Activated CD8-positive, alpha-beta T cell treated with anti-CD3 and anti-CD28 coated beads for 36 hours (primary cell): ENCODE data around the gene ZNF780A. TPM values are rescaled to one million over a fixed set of nuclear protein-coding genes. Genes with fewer than 3 reads are reported as not detected.
"Not testable (repeated sequence)": the region's sequence is repeated elsewhere in the genome, so short reads cannot be mapped to it uniquely, and the experiment has no call there.

ENCODE experiments used
- ATAC-seq: fragments of 200-7000 bp; cut with Tn5 transposase; one replicate; pipeline ENCODE4 v1.10.0; 2021; ENCODE audit warnings: mild to moderate bottlenecking, moderate library complexity
- CTCF ChIA-PET: fragments of 350-600 bp; sonication (Branson Sonifier 250); formaldehyde crosslinking; loops from one replicate; lab custom pipeline; 2021; ENCODE audit warnings: antibody characterized with exemption; lab: Charles Lee
- POLR2A ChIA-PET: fragments of 350-600 bp; sonication (Branson Sonifier 250); formaldehyde crosslinking; loops from one replicate; lab custom pipeline; 2021; ENCODE audit warnings: antibody characterized with exemption; lab: Charles Lee
- DNase-seq: peaks from one replicate; pipeline ENCODE4 v3.0.0-alpha.2; 2020
- H3K27ac Mint-ChIP-seq: one replicate; pipeline ENCODE4 v1.8.0; 2021; ENCODE audit warnings: mild to moderate bottlenecking, mixed read lengths
- H3K27me3 Mint-ChIP-seq: one replicate; pipeline ENCODE4 v1.8.0; 2021; ENCODE audit warnings: mixed read lengths
- H3K36me3 Mint-ChIP-seq: one replicate; pipeline ENCODE4 v1.8.0; 2021; ENCODE audit warnings: low read depth, mixed read lengths
- H3K4me1 Mint-ChIP-seq: one replicate; pipeline ENCODE4 v1.8.0; 2021; ENCODE audit warnings: low read depth, mixed read lengths
- H3K4me3 Mint-ChIP-seq: one replicate; pipeline ENCODE4 v1.8.0; 2021; ENCODE audit warnings: mild to moderate bottlenecking, moderate library complexity, mixed read lengths
- H3K9me3 Mint-ChIP-seq: one replicate; pipeline ENCODE4 v1.8.0; 2021; ENCODE audit warnings: mixed read lengths
- CTCF ChIP-seq: fragments of 200-600 bp; IDR thresholded peaks from one replicate; pipeline ENCODE4 v1.8.0; 2022; ENCODE audit warnings: antibody characterized with exemption, mild to moderate bottlenecking
- intact Hi-C: fragments of 100-400 bp; cut with micrococcal nuclease; formaldehyde crosslinking; loops from one replicate; pipeline ENCODE4 v1.10.0; 2022
- total RNA-seq, 2 experiments: library from RNA; stranded (reverse); gene quantifications; one replicate each; pipeline ENCODE4 v1.2.3, GENCODE V29; 2021

The ZNF780A gene
- total RNA-seq, 2 experiments from 2014 or later: 12.9 to 13.3 TPM

GRCh38 chr19:40055049-40055448, 35.7 kb downstream of the ZNF780A start:
- no peak for ATAC-seq
- Mint-ChIP-seq H3K4me3 (peak overlapping the region; percentile 98), H3K27ac (peak overlapping the region; percentile 11), H3K27me3 (no peaks in the 10 kb centered on the region), H3K4me1 (peaks cover 32% of the 10 kb centered on the region), H3K9me3 (peaks cover 17% of the 10 kb centered on the region), H3K36me3 (peaks cover 31% of the 10 kb centered on the region)
- CTCF ChIA-PET: interaction anchor here (0.9 kb wide), 1 partner anchor 85 kb away, joined by 3 read pairs; no protein-coding TSS in a partner anchor
- no peak for TF ChIP-seq CTCF
- intact Hi-C loops: no loop called here
- POLR2A ChIA-PET: interaction anchor here (0.9 to 1.7 kb wide), 5 partner anchors 16 to 58 kb away, joined by 3 to 6 read pairs (median 4); partner anchors contain the start of genes ZNF546 and ZNF780A
- DNase-seq: no peak

- Mint-ChIP-seq H3K27me3 (no peaks in the 10 kb centered on the region), H3K4me1 (peaks cover 32% of the 10 kb centered on the region), H3K27ac (no peak overlapping the region), H3K4me3 (peak overlapping the region; percentile 98), H3K36me3 (peaks cover 33% of the 10 kb centered on the region), H3K9me3 (peaks cover 12% of the 10 kb centered on the region)
- ChIA-PET CTCF (no interaction called here), POLR2A (no interaction called here)
- DNase-seq (no peak), ATAC-seq (no peak)
- intact Hi-C loops: no loop called here
- TF ChIP-seq CTCF: no peak
Observed at GRCh38 chr19:40054632-40055031, 36.1 kb downstream of the ZNF780A start.

GRCh38 chr19:40053491-40053890, 37.3 kb downstream of the ZNF780A start:
- ChIA-PET POLR2A (no interaction called here), CTCF (no interaction called here)
- Mint-ChIP-seq H3K9me3 (peaks cover 10% of the 10 kb centered on the region), H3K27ac (no peak overlapping the region), H3K4me3 (no peak overlapping the region), H3K4me1 (peaks cover 32% of the 10 kb centered on the region), H3K36me3 (peaks cover 40% of the 10 kb centered on the region), H3K27me3 (no peaks in the 10 kb centered on the region)
- no peak for TF ChIP-seq CTCF
- DNase-seq (no peak), ATAC-seq (no peak)
- intact Hi-C loops: no loop called here

- DNase-seq, H3K4me3 Mint-ChIP-seq, intact Hi-C loops, H3K27ac Mint-ChIP-seq, CTCF ChIA-PET, POLR2A ChIA-PET, ATAC-seq, H3K4me1 Mint-ChIP-seq, H3K27me3 Mint-ChIP-seq: not testable (repeated sequence)
- Mint-ChIP-seq H3K9me3 (peaks cover 33% of the 10 kb centered on the region), H3K36me3 (peaks cover 59% of the 10 kb centered on the region)
Observed at GRCh38 chr19:40041718-40042117, 49.0 kb downstream of the ZNF780A start.

- peaks cover 50% of the 10 kb centered on the region for H3K36me3 Mint-ChIP-seq
- H3K27ac Mint-ChIP-seq: not testable (repeated sequence)
Observed at GRCh38 chr19:40038047-40038446, 52.7 kb downstream of the ZNF780A start.

GRCh38 chr19:40035996-40036395, 54.7 kb downstream of the ZNF780A start:
- CTCF ChIA-PET: no interaction called here

More at GRCh38 chr19:40038047-40038446, 52.7 kb downstream of the ZNF780A start:
- H3K4me3 Mint-ChIP-seq, ATAC-seq, H3K27me3 Mint-ChIP-seq, CTCF ChIA-PET, intact Hi-C loops, POLR2A ChIA-PET, H3K4me1 Mint-ChIP-seq, DNase-seq: not testable (repeated sequence)
- H3K9me3 Mint-ChIP-seq: peaks cover 46% of the 10 kb centered on the region

More at GRCh38 chr19:40035996-40036395, 54.7 kb downstream of the ZNF780A start:
- no peak overlapping the region for H3K27ac Mint-ChIP-seq
- H3K4me3 Mint-ChIP-seq: no peak overlapping the region
- no peaks in the 10 kb centered on the region for H3K4me1 Mint-ChIP-seq
- peaks cover 55% of the 10 kb centered on the region for H3K9me3 Mint-ChIP-seq
- POLR2A ChIA-PET: interaction anchor here (1.3 kb wide), 1 partner anchor 23 kb away, joined by 4 read pairs; no protein-coding TSS in a partner anchor
- DNase-seq (no peak), ATAC-seq (no peak)
- no peaks in the 10 kb centered on the region for H3K27me3 Mint-ChIP-seq
- intact Hi-C loops: no loop called here
- peaks cover 45% of the 10 kb centered on the region for H3K36me3 Mint-ChIP-seq
- no peak for TF ChIP-seq CTCF
